Mesenchymal stem cell (in vitro differentiated cells and primary cell): ENCODE results near the gene CDH23.
A peak's percentile ranks its signal among the peaks of the same experiment; 100 is the strongest.

ENCODE experiments used
- DNase-seq: peaks from one replicate; pipeline ENCODE4 v3.0.0-alpha.2; 2013
- H2AFZ ChIP-seq: one replicate; pipeline ENCODE4 v1.6.1; 2013; ENCODE audit warnings: low read depth, mild to moderate bottlenecking, control low read depth, inconsistent platforms, low read length, moderate library complexity
- H2AK5ac ChIP-seq: 2 replicates; pipeline ENCODE4 v1.6.1; 2013; ENCODE audit warnings: low read length, moderate library complexity, mild to moderate bottlenecking, inconsistent platforms; ENCODE audit not compliant: severe bottlenecking
- H2BK120ac ChIP-seq: one replicate; pipeline ENCODE4 v1.6.1; 2013; ENCODE audit warnings: low read depth, mild to moderate bottlenecking, inconsistent platforms, low read length, moderate library complexity
- H2BK12ac ChIP-seq, 2 experiments: one replicate each; pipeline ENCODE4 v1.6.1; 2013; ENCODE audit warnings: inconsistent platforms in 2 of 2, low read length in 2 of 2, mild to moderate bottlenecking in 2 of 2, moderate library complexity in 2 of 2, control low read depth in 1 of 2
- H2BK15ac ChIP-seq: one replicate; pipeline ENCODE4 v1.6.1; 2013; ENCODE audit warnings: mild to moderate bottlenecking, low read depth, inconsistent platforms; ENCODE audit not compliant: poor library complexity, severe bottlenecking
- H2BK5ac ChIP-seq: 2 replicates; pipeline ENCODE4 v1.6.1; 2013; ENCODE audit warnings: low read depth, mild to moderate bottlenecking, low read length, control low read depth, inconsistent platforms; ENCODE audit not compliant: poor library complexity, severe bottlenecking
- H3K14ac ChIP-seq, 2 experiments: one replicate each; pipeline ENCODE4 v1.6.1; 2013; ENCODE audit warnings: inconsistent platforms in 2 of 2, low read length in 2 of 2, control low read depth in 1 of 2, mild to moderate bottlenecking in 1 of 2, moderate library complexity in 1 of 2
- H3K18ac ChIP-seq, 2 experiments: one replicate each; pipeline ENCODE4 v1.6.1; 2013; ENCODE audit warnings: inconsistent platforms in 2 of 2, low read length in 2 of 2, control low read depth in 1 of 2, low read depth in 1 of 2, mild to moderate bottlenecking in 1 of 2
- H3K23ac ChIP-seq, 2 experiments: one replicate each; pipeline ENCODE4 v1.6.1; 2013; ENCODE audit warnings: inconsistent platforms in 2 of 2, low read length in 2 of 2, mild to moderate bottlenecking in 2 of 2, moderate library complexity in 2 of 2, control low read depth in 1 of 2
- H3K27ac ChIP-seq: 2 replicates; pipeline ENCODE4 v1.5.1; 2013; ENCODE audit warnings: mild to moderate bottlenecking, moderate library complexity, low read length, control low read depth, inconsistent platforms; ENCODE audit not compliant: poor library complexity, severe bottlenecking
- H3K27me3 ChIP-seq, 2 experiments: 2 replicates each; pipeline versions ENCODE4 v1.6.1 to v1.7.0; 2013; ENCODE audit warnings: low read length in 2 of 2, mild to moderate bottlenecking in 2 of 2, moderate library complexity in 2 of 2, control low read depth in 1 of 2, inconsistent platforms in 1 of 2; ENCODE audit not compliant: control insufficient read depth in 1 of 2, insufficient read depth in 1 of 2
- H3K36me3 ChIP-seq, 2 experiments: 2 replicates each; pipeline versions ENCODE4 v1.6.1 to v1.7.0; 2013; ENCODE audit warnings: low read length in 2 of 2, control low read depth in 1 of 2, inconsistent platforms in 1 of 2, low read depth in 1 of 2, mild to moderate bottlenecking in 1 of 2; ENCODE audit not compliant: insufficient read depth in 2 of 2, control insufficient read depth in 1 of 2
- H3K4ac ChIP-seq, 2 experiments: one replicate each; pipeline ENCODE4 v1.6.1; 2013; ENCODE audit warnings: inconsistent platforms in 2 of 2, low read length in 2 of 2, mild to moderate bottlenecking in 2 of 2, moderate library complexity in 2 of 2, control low read depth in 1 of 2, low read depth in 1 of 2
- H3K4me1 ChIP-seq: 2 replicates; pipeline ENCODE4 v1.6.1; 2013; ENCODE audit warnings: low read depth, low read length, control low read depth; ENCODE audit not compliant: control insufficient read depth, insufficient read depth
- H3K4me2 ChIP-seq: 2 replicates; pipeline ENCODE4 v1.6.1; 2013; ENCODE audit warnings: low read length, mild to moderate bottlenecking, inconsistent platforms; ENCODE audit not compliant: poor library complexity, severe bottlenecking
- H3K4me3 ChIP-seq, 2 experiments: 2 replicates each; pipeline versions ENCODE4 v1.5.1 to v1.7.0; 2013; ENCODE audit warnings: low read length in 2 of 2, mild to moderate bottlenecking in 2 of 2, control low read depth in 1 of 2, low read depth in 1 of 2; ENCODE audit not compliant: insufficient read depth in 1 of 2
- H3K79me1 ChIP-seq: replicated peaks from 2 replicates; pipeline ENCODE4 v1.6.1; 2013; ENCODE audit warnings: mild to moderate bottlenecking, control low read depth, low read length, inconsistent platforms; ENCODE audit not compliant: poor library complexity, severe bottlenecking
- H3K9ac ChIP-seq: 2 replicates; pipeline ENCODE4 v1.7.0; 2013; ENCODE audit warnings: mild to moderate bottlenecking, low read length, moderate library complexity
- H3K9me3 ChIP-seq: 2 replicates; pipeline ENCODE4 v1.7.0; 2013; ENCODE audit warnings: mild to moderate bottlenecking, low read length; ENCODE audit not compliant: control insufficient read depth
- H4K8ac ChIP-seq: one replicate; pipeline ENCODE4 v1.6.1; 2013; ENCODE audit warnings: inconsistent platforms, mild to moderate bottlenecking, low read length, moderate library complexity
- H4K91ac ChIP-seq: one replicate; pipeline ENCODE4 v1.6.1; 2013; ENCODE audit warnings: mild to moderate bottlenecking, low read length, inconsistent platforms
- WGBS: methylation state at CpG from one replicate; pipeline ENCODE4 v1.1.7; 2013; ENCODE audit warnings: mixed read lengths; 5-methylcytosine and 5-hydroxymethylcytosine counted together

CDH23 gene

DNA sequence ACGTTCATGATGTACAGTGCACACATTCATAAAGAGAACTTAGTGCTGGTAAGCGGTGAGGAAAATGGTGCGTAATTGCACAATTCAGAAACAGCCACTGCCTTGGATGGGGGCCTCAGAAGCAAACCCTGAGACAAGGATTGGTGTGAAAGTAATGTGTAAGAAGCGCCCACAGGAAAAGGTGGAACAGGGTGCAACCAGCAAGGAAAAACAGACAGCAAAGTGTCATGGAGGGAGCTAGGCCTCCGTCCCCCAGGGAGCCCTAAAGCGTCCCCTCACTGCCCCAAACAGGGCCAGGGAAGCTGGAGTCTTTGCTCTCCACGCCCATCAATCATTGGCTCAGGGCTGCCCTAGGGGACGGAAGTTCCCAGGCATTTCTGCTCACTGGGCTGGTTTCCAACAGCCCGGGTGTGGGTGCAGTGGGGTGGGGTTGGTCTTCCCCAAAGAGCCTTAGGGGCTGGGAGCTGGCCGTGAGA is 332.5 kb downstream of the CDH23 start:
- Histone ChIP-seq H2BK15ac (no peak overlapping the region), H3K14ac (no peak overlapping the region), H3K9me3 (no peaks in the 10 kb centered on the region), H3K27me3 (peaks cover 23 to 53% of the 10 kb centered on the region in 2 experiments), H3K79me1 (no peaks in the 10 kb centered on the region), H2AFZ (no peak overlapping the region), H3K4me2 (no peak overlapping the region), H2BK12ac (no peak overlapping the region), H3K23ac (no peak overlapping the region), H3K4me1 (no peaks in the 10 kb centered on the region), H4K8ac (no peak overlapping the region), H2AK5ac (no peak overlapping the region), H3K4me3 (no peak overlapping the region), H3K27ac (no peak overlapping the region), H4K91ac (no peak overlapping the region), H3K18ac (no peak overlapping the region), H2BK120ac (no peak overlapping the region), H3K4ac (no peak overlapping the region), H3K36me3 (no peaks in the 10 kb centered on the region), H3K9ac (no peak overlapping the region), H2BK5ac (no peak overlapping the region)
- DNase-seq, result no peak
- WGBS, result 77% methylated on average over 9 of the region's 10 CpGs

DNA sequence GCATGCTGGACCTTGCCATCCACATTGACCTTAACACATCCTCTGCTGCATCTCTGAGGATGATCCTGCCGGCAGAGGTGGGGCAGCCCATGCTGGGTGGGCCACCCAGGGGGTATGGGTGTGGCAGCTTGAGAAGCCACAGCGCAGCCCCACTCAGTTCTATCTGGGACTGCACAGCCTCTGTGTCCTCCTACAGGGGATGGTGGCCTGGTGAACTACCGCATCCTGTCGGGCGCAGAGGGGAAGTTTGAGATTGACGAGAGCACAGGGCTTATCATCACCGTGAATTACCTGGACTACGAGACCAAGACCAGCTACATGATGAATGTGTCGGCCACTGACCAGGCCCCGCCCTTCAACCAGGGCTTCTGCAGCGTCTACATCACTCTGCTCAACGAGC is 335.1 kb downstream of the CDH23 start:
- Histone ChIP-seq H2BK15ac (no peak overlapping the region), H3K23ac (no peak overlapping the region), H3K4me1 (no peaks in the 10 kb centered on the region), H3K27ac (no peak overlapping the region), H2BK12ac (no peak overlapping the region), H4K8ac (no peak overlapping the region), H2AK5ac (no peak overlapping the region), H3K79me1 (no peaks in the 10 kb centered on the region), H3K9me3 (no peaks in the 10 kb centered on the region), H3K4ac (no peak overlapping the region), H3K4me2 (no peak overlapping the region), H4K91ac (no peak overlapping the region), H2AFZ (no peak overlapping the region), H3K14ac (peak overlapping the region in 1 of 2 experiments; percentile 83), H3K27me3 (peaks cover 23 to 60% of the 10 kb centered on the region in 2 experiments), H2BK5ac (no peak overlapping the region), H3K18ac (no peak overlapping the region), H3K4me3 (no peak overlapping the region), H3K9ac (no peak overlapping the region), H2BK120ac (no peak overlapping the region), H3K36me3 (no peaks in the 10 kb centered on the region)
- 93% methylated on average over 12 of the region's 12 CpGs for WGBS
- no peak for DNase-seq

DNA sequence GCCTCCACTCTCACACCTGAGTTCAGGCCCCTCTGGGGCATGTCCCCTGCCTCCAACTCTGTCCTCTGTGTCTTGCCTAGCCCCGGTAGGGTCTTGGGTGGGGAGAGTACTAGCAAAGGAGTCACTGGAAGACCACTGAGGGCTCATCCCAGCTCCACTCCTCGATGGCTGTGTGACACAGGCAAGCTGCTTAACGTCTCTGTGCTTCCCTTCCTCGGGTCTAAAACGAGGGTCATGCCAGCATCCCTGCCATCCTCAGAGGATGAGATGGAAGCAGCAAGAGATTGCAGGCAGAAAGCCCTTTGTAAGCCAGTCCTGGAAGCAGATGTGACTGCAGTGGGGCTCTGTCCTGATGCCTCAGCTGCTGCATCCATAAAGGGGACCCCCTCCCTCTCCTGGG is 338.1 kb downstream of the CDH23 start:
- H3K27me3 ChIP-seq, result peaks cover 17 to 35% of the 10 kb centered on the region in 2 experiments
- H3K79me1 ChIP-seq, result no peaks in the 10 kb centered on the region
- H4K8ac ChIP-seq, result no peak overlapping the region
- H2BK120ac ChIP-seq, result no peak overlapping the region
- no peak for DNase-seq
- H4K91ac ChIP-seq, result no peak overlapping the region
- no peak overlapping the region for H2AK5ac ChIP-seq
- H3K14ac ChIP-seq, result no peak overlapping the region
- H2AFZ ChIP-seq, result no peak overlapping the region
- no peak overlapping the region for H2BK12ac ChIP-seq
- 67% methylated on average over 5 of the region's 5 CpGs for WGBS
- no peak overlapping the region for H3K9ac ChIP-seq
- H3K9me3 ChIP-seq, result no peaks in the 10 kb centered on the region
- H3K27ac ChIP-seq, result no peak overlapping the region
- H3K23ac ChIP-seq, result no peak overlapping the region
- H3K4me2 ChIP-seq, result no peak overlapping the region
- no peaks in the 10 kb centered on the region for H3K4me1 ChIP-seq
- H2BK15ac ChIP-seq, result no peak overlapping the region
- no peak overlapping the region for H3K4ac ChIP-seq
- H3K4me3 ChIP-seq, result no peak overlapping the region
- H3K18ac ChIP-seq, result no peak overlapping the region
- H3K36me3 ChIP-seq, result no peaks in the 10 kb centered on the region
- no peak overlapping the region for H2BK5ac ChIP-seq

DNA sequence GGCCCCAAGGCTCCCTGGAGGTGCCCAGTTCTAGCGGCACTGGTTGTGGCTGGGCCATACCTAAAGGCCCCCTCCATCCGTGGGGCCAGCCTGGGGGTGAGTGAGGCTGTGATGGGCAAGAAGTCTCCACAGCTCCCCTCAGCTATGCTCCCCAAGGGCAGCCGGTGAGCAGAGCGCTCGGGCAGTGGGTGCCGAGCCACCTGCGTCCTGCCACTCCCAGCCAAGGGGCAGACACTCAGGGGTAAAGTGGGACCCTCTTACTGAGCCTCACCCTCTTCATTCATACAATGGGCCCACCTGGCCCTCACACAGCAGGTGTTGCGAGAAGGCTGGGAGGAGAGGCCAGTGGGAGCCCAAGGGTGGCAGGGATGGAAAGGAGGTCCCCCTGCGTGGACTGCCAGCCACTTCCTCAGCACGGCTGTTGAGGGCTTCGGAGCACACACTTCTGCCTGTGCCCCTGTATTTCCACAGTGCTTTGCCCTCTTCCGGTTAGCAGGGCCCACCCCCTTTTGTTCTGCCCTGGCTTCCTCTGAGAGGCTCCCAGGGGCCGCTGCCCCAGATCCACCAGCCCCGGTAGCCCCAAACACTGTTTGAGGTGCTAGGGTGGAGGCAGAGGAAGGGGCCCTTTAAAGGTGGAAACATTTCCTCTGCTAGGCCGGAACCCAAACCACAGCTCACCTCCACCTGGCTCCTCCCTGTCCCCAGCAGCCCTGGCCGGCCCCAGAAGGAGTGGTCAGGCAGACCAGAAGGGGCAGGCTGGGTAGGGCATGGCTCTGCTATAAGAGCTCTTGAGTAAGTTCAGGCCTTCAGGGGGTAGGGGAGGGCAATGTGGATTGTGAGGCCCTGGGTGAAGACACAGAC is 339.2 kb downstream of the CDH23 start:
- no peaks in the 10 kb centered on the region for H3K36me3 ChIP-seq
- WGBS, result 86% methylated on average over 15 of the region's 16 CpGs

More for the DNA sequence above, 339.2 kb downstream of the CDH23 start:
- Histone ChIP-seq H3K79me1 (no peaks in the 10 kb centered on the region), H3K27me3 (peaks cover 17 to 35% of the 10 kb centered on the region in 2 experiments), H3K4me2 (no peak overlapping the region), H2BK12ac (no peak overlapping the region), H3K18ac (no peak overlapping the region), H3K14ac (peak overlapping the region in 1 of 2 experiments; percentile 7), H3K4me3 (no peak overlapping the region), H4K91ac (no peak overlapping the region), H2AFZ (no peak overlapping the region), H3K4ac (no peak overlapping the region), H3K27ac (no peak overlapping the region), H3K23ac (no peak overlapping the region), H2BK120ac (no peak overlapping the region), H4K8ac (no peak overlapping the region), H3K9ac (no peak overlapping the region), H2BK15ac (no peak overlapping the region), H3K4me1 (no peaks in the 10 kb centered on the region), H2BK5ac (no peak overlapping the region), H2AK5ac (no peak overlapping the region), H3K9me3 (no peaks in the 10 kb centered on the region)
- no peak for DNase-seq
